ENCODE data around the gene NYAP1.

NYAP1 gene

DNA sequence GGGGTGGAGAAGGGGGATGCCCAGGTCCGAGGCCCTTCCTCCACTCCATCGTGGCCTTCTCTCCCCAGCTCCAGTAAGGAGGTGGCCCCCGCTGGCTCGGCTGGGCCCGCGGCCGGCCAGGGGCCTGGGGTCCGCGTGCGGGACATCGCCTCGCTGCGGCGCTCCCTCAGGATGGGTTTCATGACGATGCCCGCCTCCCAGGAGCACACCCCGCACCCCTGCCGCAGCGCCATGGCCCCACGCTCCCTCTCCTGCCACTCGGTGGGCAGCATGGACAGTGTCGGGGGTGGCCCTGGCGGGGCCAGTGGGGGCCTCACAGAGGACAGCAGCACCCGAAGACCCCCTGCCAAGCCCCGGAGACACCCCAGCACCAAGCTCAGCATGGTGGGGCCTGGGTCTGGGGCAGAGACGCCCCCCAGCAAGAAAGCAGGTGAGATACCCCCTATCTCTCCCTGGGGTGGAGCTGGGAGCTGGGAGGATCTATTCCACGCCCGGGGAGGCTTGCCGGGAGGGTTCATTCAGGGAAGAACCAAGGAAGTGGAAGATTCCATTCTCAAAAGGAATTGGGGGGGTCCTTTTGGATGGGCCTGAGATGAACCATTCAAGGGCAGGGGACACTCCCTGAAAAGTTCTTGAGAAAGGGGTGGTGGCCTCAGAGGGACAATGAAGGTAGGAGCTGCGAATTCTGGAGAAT, 3.2 kb downstream of the NYAP1 start:
- CTCF ChIA-PET: interaction anchor here (1.2 to 7.0 kb wide), 5 partner anchors 6 to 76 kb away, joined by 4 to 42 read pairs (median 6); partner anchors contain the start of genes NYAP1 and TSC22D4
- no peak overlapping the region for H3K4me3 ChIP-seq (ENCODE audit: low read depth, low read length)
- POLR2A ChIA-PET: interaction anchor here (0.7 to 1.4 kb wide), 2 partner anchors 8 to 10 kb away, joined by 3 to 4 read pairs; partner anchors contain the start of gene TSC22D4
- no peak for DNase-seq (ENCODE audit: low read depth, low spot score)
- TF ChIP-seq, protein P1, sequence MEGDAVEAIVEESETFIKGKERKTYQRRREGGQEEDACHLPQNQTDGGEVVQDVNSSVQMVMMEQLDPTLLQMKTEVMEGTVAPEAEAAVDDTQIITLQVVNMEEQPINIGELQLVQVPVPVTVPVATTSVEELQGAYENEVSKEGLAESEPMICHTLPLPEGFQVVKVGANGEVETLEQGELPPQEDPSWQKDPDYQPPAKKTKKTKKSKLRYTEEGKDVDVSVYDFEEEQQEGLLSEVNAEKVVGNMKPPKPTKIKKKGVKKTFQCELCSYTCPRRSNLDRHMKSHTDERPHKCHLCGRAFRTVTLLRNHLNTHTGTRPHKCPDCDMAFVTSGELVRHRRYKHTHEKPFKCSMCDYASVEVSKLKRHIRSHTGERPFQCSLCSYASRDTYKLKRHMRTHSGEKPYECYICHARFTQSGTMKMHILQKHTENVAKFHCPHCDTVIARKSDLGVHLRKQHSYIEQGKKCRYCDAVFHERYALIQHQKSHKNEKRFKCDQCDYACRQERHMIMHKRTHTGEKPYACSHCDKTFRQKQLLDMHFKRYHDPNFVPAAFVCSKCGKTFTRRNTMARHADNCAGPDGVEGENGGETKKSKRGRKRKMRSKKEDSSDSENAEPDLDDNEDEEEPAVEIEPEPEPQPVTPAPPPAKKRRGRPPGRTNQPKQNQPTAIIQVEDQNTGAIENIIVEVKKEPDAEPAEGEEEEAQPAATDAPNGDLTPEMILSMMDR (IDR thresholded peaks at IDR 0.05; ENCODE audit: insufficient read depth, low read length, missing control alignments): no peak

DNA sequence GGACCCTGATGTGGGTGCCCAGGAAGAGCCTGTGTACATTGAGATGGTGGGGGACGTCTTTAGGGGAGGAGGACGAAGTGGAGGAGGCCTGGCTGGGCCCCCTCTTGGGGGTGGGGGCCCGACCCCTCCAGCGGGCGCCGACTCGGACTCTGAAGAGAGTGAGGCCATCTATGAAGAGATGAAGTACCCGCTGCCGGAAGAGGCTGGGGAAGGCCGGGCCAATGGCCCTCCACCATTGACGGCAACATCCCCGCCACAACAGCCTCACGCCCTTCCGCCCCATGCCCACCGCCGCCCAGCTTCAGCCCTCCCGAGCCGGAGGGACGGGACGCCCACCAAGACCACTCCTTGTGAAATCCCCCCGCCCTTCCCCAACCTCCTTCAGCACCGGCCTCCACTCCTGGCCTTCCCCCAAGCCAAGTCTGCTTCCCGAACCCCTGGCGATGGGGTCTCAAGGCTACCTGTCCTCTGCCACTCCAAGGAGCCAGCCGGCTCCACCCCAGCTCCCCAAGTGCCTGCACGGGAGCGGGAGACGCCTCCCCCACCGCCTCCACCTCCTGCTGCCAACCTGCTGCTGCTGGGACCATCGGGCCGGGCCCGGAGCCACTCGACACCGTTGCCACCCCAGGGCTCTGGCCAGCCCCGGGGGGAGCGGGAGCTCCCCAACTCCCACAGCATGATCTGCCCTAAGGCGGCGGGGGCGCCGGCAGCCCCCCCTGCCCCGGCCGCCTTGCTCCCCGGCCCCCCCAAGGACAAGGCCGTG, 4.8 kb downstream of the NYAP1 start:
- ChIA-PET POLR2A (no interaction called here), CTCF (interaction anchor here (1.2 to 7.0 kb wide), 7 partner anchors 8 to 203 kb away, joined by 4 to 42 read pairs (median 4); partner anchors contain the start of genes NYAP1 and TSC22D4)
- TF ChIP-seq, protein P1 (IDR thresholded peaks at IDR 0.05; ENCODE audit: insufficient read depth, low read length, missing control alignments): no peak
- no peak overlapping the region for H3K4me3 ChIP-seq (ENCODE audit: low read depth, low read length)
- no peak for DNase-seq (ENCODE audit: low read depth, low spot score)

DNA sequence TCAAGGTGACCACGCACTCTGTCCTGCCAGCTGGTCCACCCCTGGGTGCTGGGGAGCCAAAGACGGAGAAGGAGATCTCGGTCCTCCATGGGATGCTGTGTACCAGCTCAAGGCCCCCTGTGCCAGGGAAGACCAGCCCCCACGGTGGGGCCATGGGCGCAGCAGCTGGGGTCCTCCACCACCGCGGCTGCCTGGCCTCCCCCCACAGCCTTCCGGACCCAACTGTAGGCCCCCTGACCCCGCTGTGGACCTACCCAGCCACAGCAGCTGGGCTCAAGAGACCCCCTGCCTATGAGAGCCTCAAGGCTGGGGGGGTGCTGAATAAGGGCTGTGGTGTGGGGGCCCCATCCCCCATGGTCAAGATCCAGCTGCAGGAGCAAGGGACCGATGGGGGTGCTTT, 5.4 kb downstream of the NYAP1 start:
- TF ChIP-seq, protein P1 (IDR thresholded peaks at IDR 0.05; ENCODE audit: insufficient read depth, low read length, missing control alignments): no peak
- H3K4me3 ChIP-seq (ENCODE audit: low read depth, low read length): no peak overlapping the region
- POLR2A ChIA-PET: no interaction called here
- CTCF ChIA-PET: interaction anchor here (1.4 to 7.0 kb wide), 4 partner anchors 9 to 202 kb away, joined by 4 to 42 read pairs (median 4); partner anchors contain the start of genes NYAP1 and TSC22D4
- DNase-seq (ENCODE audit: low read depth, low spot score): no peak

DNA sequence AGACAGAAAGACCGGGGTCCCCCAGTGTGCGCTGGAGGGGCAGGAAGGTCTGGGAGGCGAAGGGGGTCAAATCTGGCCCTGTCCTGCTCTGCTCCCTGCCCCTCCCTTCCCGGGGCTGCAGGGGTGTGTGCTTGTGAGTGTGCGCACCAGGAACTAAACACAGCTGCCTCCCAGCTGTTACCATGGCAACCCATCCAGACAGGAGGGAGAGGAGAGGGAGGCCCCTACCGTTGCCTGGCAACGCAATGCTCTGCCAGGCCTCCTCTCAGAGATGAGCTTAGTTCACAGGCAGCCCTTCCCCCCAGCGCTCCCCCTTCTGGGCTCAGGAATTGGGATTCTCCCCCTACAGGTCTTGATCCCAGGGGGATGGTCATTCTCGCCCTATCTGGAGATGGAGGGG, 6.1 kb downstream of the NYAP1 start:
- no peak overlapping the region for H3K4me3 ChIP-seq (ENCODE audit: low read depth, low read length)
- peak; percentile 51 for DNase-seq (ENCODE audit: low read depth, low spot score)
- ChIA-PET POLR2A (interaction anchor here (1.1 kb wide), 1 partner anchor 50 kb away, joined by 4 read pairs; no protein-coding TSS in a partner anchor), CTCF (interaction anchor here (0.7 to 7.0 kb wide), 4 partner anchors 9 to 74 kb away, joined by 4 to 42 read pairs (median 4); partner anchors contain the start of genes NYAP1 and TSC22D4)
- TF ChIP-seq, protein P1 (IDR thresholded peaks at IDR 0.05; ENCODE audit: insufficient read depth, low read length, missing control alignments): no peak

GRCh38 chr7:100490483-100491191, 6.9 kb downstream of the NYAP1 start:
- ChIA-PET POLR2A (interaction anchor here (1.1 kb wide), 1 partner anchor 49 kb away, joined by 4 read pairs; no protein-coding TSS in a partner anchor), CTCF (interaction anchor here (0.7 to 7.0 kb wide), 2 partner anchors 10 to 69 kb away, joined by 4 to 42 read pairs; partner anchors contain the start of genes NYAP1 and TSC22D4)
- H3K4me3 ChIP-seq (ENCODE audit: low read depth, low read length): no peak overlapping the region
- TF ChIP-seq, protein P1 (IDR thresholded peaks at IDR 0.05; ENCODE audit: insufficient read depth, low read length, missing control alignments): no peak
- DNase-seq (ENCODE audit: low read depth, low spot score): no peak
